Muscle of arm (tissue), 12 donors: ENCODE data around the gene ITGAL. TPM values are rescaled to one million over a fixed set of nuclear protein-coding genes. Genes with fewer than 3 reads are reported as not detected.

Experiments used
- DNase-seq: peaks from one replicate; pipeline ENCODE4 v3.0.0-alpha.2; 2013
- polyA plus RNA-seq, 12 donors: library from polyadenylated mRNA; unstranded; fragments of 120-200 nt; gene quantifications; one replicate each; pipeline ENCODE4 v1.2.1, GENCODE V29; 2013; ENCODE audit not compliant: insufficient read length in 12 of 12

The ITGAL gene
- polyA plus RNA-seq, 12 donors: 1.2 to 11.1 (median 2.5) TPM; not detected in 2

DNA sequence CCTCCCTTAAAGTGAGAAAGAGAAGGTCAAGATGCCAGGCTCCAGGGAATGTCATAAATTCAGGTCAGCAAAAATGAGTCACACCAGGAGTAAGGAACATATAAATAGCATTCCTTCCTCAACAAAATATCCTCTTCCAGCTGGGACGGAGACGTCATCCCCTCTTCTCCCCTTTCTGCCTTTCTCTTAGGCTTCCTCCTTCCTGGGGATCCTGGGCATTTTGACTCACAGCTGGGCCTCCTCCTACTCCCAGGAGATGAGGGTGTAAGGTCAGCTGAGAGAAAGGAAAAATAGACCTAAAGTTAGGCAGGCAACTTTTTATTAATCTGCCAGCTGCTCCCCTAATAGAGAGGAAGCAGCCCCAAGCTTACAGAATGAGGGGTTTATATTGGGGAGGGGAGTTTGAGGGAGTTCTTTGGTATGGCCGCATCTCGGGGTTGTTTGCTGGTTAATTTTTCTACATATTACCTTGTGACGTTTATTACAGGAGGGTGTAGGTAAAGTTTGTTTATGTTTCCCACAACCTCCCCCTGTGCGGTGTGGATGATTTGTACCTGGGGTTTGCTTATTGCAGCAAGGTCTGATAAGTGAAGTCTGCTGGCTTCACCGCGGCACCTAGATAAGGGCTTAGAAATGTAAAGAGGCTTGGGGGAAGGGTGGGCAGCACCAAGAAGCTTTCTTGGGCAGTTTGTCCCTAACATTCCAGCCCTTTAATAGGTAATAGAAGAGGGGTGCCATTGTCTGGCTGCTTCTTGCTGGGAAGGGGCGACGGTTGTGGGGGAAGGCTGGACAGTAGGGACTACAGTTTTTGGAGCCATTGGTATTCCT lies 69.2 kb downstream of the ITGAL start:
- no peak for DNase-seq

DNA sequence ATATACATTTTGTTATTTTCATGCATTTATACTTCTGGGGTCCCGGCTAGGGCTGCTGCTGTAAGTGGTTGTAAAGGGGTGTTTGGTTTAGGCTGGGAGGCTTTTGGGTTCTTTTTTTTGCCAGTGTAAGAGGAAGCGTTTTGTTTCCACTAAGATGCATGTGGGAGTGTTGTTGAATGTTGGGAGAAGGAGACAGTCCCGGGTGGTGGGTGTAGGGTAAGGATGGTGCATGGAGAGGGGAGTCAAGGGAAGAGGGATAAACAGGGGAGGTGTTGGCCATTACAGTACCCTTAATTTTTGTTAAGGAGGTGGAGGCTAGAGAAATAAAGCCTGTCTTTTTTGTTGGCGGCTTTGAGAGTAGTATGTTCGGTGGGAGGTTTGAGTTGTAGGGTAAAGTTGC lies 70.5 kb downstream of the ITGAL start:
- no peak for DNase-seq

DNA sequence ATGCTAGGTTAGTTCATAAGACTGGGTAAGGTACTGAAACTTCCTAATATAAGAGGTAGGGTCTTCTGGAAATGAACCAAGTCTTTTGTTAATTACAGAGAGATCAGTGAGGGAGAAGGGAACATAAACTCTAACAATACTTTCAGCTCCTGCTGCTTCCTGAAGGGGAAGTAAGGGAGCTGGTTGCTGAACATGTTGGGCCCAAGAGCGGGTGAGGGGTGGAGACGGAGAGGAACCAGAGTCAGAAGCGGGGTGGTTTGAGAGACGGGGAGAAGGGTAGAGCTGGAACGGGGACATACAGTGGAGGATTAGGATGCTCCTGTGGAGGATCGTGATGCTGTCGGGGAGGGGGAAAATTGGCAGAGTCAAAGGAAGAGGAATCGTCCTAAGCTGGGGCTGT lies 73.6 kb downstream of the ITGAL start:
- no peak for DNase-seq

DNA sequence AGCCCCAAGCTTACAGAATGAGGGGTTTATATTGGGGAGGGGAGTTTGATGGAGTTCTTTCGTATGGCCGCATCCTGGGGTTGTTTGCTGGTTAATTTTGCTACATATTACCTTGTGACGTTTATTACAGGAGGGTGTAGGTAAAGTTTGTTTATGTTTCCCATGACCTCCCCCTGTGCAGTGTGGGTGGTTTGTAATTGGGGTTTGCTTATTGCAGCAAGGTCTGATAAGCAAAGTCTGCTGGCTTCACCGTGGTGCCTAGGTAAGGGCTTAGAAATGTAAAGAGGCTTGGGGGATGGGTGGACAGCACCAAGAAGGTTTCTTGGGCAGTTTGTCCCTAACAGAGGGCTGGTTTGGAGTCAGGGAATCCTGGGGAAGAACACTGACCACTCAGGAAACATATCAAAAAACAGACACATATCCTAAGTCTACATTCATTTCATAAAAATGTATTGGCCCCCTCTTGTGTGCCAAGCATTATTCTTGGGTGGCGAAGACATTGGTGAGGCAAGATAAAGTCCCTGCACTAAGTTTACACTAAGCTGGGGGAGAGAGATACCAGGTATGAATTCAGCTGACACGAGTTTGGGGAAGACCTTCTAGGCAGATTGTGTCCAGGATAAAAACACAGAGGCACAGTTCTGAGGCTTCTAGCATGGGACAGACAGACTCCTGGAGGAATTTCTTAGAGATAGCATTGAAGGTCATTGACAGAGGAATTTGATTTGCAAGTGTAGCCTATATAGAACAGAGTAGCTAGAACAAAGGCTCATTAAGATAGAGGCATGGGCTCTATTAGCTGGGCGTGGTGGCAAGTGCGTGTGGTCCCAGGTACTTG lies 76.1 kb downstream of the ITGAL start:
- no peak for DNase-seq

DNA sequence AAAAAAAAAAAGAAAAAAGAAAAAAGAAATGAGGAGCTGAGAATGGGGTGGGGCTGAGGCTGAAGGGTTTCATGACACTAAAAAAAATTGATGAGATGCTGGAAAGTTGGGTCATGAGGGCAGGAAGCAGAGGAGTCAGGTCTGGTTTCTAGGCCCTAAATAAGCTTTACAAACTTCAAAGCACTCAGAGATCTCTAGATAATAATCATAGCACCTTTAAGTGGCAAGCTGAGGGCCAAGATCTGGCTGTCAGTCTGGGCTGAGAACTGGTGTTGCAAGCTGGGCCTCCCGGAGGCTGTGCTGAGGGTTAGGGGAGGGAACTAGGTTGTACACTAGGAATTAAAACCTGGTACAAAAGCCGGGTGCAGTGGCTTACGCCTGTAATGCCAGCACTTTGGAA lies 79.2 kb downstream of the ITGAL start:
- DNase-seq: no peak

DNA sequence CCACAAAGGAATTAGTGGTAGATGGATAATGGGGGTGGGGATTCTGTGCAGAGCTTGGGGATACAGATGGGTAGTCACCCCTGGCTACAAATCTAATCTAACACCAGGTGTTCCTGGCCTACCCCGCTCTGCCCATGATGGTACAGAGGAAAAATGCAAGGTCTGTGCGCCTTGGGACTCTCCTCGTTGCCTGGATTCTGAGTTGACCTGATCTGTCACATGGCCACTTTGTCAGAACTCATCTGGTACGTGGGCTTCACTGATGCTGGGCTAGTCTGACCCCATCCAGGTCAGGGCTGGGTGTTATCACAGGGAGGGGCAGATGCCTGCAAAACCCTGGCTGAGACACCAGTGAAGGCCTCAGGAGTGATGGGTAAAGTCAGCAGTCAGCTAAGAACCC lies 80.4 kb downstream of the ITGAL start:
- no peak for DNase-seq

DNA sequence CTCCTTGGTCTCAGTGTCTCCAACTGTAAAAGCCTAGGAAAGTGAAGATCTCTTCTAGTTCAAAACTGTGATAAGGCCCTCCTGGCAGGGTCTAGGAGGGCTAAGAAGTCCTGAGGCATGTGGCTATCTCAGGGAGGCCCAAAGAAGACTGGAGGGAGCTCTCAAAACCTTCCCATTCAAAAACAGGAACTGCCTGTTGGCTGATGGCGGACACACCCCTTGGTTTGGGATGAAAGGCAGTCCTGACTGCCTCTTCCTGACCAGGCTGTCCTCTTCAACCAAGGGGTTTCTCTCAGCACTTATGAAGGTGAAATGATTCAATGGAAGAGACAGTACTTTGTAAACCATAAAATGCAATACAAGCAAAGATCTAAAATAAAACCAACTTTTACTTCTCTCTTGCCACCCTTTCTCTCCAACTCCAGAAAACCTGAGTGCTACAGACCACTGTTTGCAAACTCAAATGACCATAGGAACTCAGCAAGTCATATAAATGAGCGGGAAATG lies 80.9 kb downstream of the ITGAL start:
- no peak for DNase-seq

DNA sequence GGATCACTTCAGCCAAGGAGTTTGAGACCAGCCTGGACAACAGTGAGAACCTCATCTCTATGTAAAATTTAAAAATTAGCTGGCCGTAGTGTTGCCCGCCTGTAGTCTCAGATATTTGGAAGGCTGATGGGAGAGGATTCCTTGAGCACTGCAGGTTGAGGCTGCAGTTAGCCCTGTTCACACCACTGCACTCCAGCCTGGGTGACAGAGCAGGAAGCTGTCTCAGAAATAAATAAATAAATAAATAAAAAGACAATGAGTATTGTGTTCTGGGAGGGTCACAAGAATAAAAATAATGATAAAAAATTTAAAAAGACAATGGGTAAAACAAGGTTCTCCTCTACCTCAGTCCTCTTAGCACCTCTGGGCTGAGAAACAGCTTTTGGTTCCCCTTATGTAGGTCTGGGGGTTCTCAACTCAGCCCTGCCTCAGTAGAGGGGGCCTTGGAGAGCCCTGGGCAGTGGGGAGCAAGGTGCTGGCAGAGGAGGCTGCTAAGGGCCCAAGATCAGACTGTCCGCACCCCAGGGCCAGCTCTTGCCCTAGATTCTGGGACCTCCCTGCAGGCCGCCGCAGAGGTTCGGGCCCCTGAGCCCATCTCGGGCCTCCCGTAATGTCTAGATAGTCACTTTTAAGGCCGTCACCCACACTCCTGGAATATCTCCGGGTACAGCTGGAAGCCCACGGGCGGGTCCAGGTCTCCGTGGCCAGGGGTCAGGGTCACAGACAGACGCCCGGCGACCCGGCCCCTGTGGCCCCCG lies 82.2 kb downstream of the ITGAL start:
- DNase-seq: no peak

DNA sequence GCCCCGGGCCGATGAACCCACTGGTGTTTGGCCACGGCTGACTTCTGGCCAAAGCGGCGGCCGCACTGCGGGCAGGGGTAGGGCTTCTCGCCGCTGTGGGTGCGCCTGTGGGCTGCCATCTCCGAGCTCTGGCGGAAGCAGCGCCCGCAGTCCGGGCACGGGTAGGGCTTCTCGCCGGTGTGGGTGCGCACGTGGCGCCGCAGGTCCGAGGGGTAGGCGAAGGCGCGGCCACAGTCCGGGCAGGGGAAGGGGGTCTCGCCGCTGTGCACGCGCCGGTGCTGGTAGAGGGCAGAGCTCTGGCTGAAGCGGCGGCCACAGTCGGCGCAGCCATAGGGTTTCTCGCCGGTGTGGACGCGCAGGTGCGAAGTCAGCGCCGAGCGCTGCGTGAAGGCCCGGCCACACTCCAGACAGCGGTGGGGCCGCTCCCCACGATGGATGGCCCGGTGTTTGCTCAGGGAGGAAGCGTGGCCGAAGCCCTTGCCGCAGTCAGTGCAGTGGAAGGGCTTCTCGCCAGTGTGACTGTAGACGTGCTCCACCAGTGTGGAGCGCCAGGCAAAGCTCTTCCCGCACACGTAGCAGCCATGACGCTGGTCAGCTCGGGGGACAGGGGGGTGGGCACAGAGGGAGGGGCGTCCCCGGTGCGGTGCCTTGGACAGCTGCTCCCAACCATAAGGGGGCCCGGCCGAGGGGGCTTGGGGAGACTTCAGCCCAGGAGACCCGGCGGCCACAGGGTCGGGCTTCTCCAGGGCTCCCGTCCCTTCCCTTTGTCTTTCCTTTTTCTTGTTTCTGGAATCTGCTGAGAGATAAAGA lies 83.0 kb downstream of the ITGAL start:
- no peak for DNase-seq

DNA sequence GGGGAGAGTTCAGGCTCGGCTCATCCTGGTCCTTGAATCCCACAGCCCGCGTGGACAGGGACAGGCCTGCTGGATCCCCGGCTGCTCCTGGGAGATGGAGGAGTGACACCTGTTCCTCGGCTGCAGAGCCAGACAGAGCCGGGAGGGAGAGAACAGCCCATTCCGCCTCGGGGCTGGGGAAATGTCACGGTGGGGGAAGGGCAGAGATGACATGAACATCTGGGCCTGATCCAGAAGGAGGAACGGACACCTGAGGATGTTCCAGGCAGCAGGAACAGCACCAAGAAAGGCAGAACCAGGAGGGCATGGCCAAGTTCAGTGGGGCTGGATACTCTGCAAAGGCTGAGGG lies 83.6 kb downstream of the ITGAL start:
- no peak for DNase-seq

DNA sequence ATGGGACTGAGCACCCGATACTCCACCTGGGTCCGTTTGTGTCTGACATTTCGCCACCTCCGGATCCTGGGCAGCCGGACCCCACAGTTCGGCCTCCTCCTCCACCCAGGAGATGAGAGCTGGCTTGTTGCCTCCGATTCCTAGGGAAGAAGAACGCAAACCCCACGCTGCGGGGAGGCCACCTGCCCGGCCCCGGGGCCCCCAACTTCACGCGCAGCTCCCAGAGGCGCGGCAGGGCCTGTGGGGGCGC lies 85.1 kb downstream of the ITGAL start:
- DNase-seq: no peak

DNA sequence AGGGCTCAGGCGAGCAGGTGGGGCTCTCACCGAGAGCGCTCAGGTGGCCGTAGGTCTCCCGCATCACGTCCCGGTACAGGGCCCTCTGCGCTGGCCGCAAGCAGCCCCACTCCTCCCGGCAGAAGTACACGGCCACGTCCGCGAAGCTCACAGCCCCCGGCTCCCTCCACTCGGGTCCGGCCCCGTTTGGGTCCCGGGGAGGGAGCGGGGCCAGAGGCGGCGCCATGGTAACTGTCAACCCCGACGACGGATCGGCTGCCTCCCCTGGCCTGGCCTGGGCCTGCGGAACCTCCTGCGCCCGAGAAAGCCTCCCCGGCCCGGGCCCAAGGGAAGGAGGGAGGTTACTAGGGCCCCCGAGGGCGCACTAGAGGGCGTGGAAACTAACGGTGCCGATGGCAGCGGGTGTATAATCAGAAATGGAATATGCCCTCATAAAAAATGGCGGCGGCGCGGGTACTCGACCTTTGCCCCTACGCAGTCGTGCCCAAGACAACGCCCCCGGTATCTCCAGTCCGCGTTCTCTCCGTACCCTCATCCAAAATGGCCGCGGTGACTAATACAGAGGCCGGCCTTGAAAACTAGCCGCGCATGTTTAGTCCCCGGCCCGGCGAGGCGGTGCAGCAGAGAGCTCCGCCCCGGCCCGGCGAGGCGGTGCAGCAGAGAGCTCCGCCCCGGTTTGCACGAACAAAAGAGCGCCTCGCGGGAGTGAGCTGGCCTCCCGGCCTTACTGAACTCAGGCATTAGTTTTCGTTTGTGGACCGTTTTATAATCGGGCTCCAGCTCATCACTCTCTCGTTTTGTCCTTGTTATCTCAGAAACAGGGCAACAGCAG lies 85.6 kb downstream of the ITGAL start, which contains the start of gene ZNF764:
Gene ZNF764 (minus strand): TSS at position 418 of the 832 bp plus-strand sequence. CDS start 192 bp downstream, at position 226.
- peak; percentile 97 for DNase-seq

DNA sequence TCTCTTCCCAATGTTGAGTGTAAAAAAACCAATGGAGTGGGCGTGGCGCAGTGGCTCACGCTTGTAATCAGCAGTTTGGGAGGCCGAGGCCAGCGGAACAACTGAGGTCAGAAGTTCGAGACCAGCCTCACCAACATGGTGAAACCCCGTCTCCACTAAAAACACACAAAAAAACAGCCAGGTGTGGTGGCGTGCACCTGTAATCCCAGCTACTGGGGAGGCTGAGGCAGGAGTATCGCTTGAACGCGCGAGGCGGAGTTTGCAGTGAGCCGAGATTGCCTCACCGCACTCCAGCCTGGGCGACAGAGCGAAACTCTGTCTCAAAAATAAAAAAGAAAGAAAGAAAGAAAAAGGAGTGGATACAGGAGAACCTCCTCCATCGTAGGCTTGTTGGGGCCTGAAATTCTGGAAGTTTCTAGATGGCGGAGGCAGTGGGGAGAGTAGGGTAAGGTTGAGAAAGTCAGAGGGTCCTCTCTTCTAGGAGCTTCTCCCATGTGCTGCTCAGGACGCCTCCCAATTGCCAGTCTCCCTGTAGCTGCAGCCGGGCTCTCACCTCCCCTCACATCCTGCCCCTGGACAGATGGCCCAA lies 86.3 kb downstream of the ITGAL start:
- no peak for DNase-seq

DNA sequence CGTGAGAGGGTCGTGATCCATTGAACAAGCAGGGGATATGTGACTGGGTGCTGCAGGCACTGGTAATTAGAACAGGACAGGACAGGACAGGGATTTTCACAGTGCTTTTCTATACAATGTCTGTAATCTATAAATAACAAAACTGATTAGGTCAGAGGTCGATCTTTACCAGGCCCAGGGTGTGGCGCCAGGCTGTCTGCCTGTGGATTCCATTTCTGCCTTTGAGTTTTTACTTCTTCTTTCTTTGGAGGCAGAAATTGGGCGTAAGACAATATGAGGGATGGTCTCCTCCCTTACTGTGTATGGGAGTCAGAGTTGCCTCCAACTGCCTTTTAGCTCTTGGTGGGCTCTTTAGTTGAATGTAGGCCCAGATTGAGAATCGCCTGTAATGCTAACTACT lies 87.1 kb downstream of the ITGAL start:
- no peak for DNase-seq

DNA sequence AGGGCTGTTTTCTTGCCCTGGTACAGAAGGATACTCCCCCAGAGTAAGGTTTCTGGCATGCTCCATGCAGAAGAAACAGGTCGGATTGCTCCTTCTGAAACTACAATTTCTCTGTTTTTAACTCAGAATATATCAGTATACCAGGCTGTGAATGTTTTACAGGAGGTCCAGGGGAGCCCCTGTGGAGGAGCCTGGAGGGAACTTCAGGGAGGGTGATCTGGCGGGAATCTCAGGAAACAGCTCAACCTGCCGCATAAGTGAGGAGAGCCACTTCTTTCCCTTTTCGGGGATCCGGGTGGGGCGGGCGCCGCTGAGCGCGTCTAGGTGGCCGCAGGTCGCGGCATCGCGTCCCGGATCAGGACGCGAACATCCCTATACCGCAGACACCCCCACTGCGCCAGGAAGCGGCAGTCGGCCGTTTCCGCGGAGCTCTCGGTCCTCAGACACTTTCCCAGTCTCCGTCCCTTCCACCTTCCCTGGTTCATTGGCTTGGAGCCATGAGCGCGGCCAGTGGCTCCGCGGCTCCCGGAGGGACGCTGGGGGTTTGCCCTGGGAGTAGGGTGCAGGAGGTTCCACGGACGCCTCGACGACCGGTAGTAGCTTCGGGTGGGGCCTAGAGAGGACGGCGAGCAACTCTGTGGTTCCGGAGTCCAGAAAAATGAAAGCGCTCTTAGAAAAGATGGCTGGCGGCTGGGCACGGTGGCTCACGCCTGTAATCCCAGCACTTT lies 88.7 kb downstream of the ITGAL start:
- no peak for DNase-seq

DNA sequence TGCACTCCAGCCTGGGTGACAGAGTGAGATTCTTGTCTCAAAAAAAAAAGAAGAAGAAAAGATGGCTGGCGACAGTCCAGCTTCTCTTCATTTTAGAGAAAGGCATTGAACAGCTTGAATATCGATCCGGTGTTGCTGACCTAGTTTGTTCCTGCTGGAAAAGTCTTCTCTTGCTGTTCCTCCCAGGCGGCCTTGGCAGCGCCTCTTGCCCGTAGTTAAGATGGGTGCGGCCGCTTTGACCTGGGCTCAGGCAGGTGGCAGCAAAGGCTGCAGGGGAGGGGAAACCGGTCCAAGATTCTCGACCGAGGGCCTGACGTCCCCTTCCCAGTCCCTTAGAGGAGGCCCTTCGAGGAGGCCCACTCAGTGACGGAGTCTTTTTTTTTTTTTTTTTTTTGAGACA lies 89.5 kb downstream of the ITGAL start:
- DNase-seq: no peak

DNA sequence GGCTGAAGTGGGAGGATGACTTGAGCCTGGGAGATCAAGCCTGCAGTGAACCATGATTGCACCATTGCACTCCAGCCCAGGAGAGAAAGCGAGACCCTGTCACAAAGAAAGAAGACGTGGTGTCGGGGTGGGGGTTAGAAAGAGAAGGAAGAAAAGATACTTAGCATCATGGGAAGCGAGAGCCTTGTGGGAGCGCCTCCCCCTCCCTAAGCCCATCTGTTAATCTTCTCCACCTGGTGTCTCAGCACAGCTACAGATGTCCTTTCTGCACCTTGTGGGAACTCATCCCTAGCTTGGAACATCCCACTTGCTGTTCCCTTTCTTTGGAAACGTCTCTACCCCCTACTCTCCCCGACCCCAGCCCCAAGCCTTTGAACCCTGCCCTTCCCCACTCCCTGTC lies 93.0 kb downstream of the ITGAL start:
- DNase-seq: no peak

DNA sequence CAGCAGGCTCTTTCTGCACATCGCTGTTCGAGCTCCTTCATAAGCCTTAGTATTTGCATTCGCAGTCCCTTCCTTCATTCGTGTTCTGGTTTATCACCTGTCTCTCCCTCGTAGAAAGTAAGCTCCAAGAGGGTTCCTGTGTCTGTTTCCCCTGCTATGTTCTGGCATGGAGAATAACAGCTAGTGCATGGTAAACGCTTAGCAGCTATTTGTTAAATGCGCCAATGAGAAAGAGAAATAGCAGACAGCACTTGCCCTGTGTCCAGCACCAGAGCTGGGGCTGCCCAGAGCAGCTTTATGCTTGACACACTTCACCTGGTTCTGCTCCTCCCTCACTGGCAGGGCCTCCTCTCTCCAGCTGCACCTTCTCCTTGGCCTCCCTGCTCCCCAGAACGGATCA lies 93.4 kb downstream of the ITGAL start:
- no peak for DNase-seq

DNA sequence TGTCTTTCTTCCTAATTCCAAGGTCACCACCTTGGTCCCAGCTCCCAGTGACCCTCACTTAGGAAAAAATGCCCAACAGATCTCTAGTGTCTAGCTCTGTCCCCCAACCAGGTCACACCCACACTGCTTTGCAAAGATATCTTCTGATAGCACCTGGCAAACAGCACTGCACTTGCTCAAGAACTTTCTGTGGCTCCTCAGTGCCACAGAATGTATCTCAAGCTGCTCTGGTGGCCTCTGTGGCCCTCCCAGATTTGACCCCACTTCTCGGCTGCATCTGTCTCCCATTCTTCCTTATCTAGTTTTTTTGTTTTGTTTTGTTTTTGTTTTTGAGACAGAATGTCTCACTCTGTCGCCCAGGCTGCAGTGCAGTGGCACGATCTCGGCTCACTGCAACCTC lies 94.0 kb downstream of the ITGAL start:
- DNase-seq: no peak
